Peyer's patch (tissue), 4 donors: ENCODE data around the gene TRIM37. TPM values are rescaled to one million over a fixed set of nuclear protein-coding genes. Genes with fewer than 3 reads are reported as not detected.

Source experiments
- DNase-seq, 3 donors: peaks; one replicate each; pipeline ENCODE4 v3.0.0-alpha.2; 2017 to 2019
- H3K27ac ChIP-seq, 4 donors: fragments of 200-600 bp; sonication (generic); one replicate each; pipeline ENCODE4 v1.5.1; 2016 to 2019
- H3K27me3 ChIP-seq, 2 donors: fragments of 200-600 bp; sonication (generic); one replicate each; pipeline ENCODE4 v1.5.1; 2019
- H3K36me3 ChIP-seq, 3 donors: fragments of 200-600 bp; sonication (generic); one replicate each; pipeline ENCODE4 v1.5.1; 2016 to 2019
- H3K4me1 ChIP-seq, 4 donors: fragments of 200-600 bp; sonication (generic); one replicate each; pipeline ENCODE4 v1.5.1; 2016 to 2019
- H3K4me3 ChIP-seq, 4 donors: fragments of 200-600 bp; sonication (generic); 1 replicate in 3 of 4; 2 replicates in 1 of 4; pipeline ENCODE4 v1.5.1; 2016 to 2019; ENCODE audit warnings: mild to moderate bottlenecking in 1 of 4
- H3K9me3 ChIP-seq, 4 donors: fragments of 200-600 bp; sonication (generic); one replicate each; pipeline ENCODE4 v1.5.1; 2016 to 2019; ENCODE audit warnings: mild to moderate bottlenecking in 1 of 4
- CTCF ChIP-seq, 6 experiments: fragments of 450-650 bp in 4 of 6; fragments of 200-600 bp in 2 of 6; sonication (generic) in 1 of 6; IDR thresholded peaks; one replicate each; pipeline ENCODE4 v1.5.1; 2017 to 2019; ENCODE audit warnings: antibody characterized with exemption in 6 of 6, mild to moderate bottlenecking in 3 of 6, moderate library complexity in 1 of 6
- POLR2A ChIP-seq, 2 donors: fragments of 450-650 bp; IDR thresholded peaks; one replicate each; pipeline ENCODE4 v1.5.1; 2017; ENCODE audit warnings: antibody characterized with exemption in 2 of 2, mild to moderate bottlenecking in 2 of 2, moderate library complexity in 2 of 2
- total RNA-seq, 4 donors: library from RNA; depleted of rRNA; stranded (reverse); fragments of >200 nt; gene quantifications; one replicate each; pipeline ENCODE4 v1.1.0, GENCODE V29; 2016

TRIM37 gene
- total RNA-seq, 4 donors from 2014 or later, result 9.8 to 31.4 (median 14.7) TPM

- Histone ChIP-seq H3K9me3 (no peaks in the 10 kb centered on the region), H3K36me3 (peaks cover 0 to 46% (median 0%) of the 10 kb centered on the region in 3 donors), H3K4me3 (no peak overlapping the region), H3K4me1 (no peaks in the 10 kb centered on the region), H3K27me3 (no peaks in the 10 kb centered on the region), H3K27ac (no peak overlapping the region)
- DNase-seq, result no peak
- TF ChIP-seq POLR2A (IDR thresholded peaks at IDR 0.05), result no peak
- no peak for TF ChIP-seq CTCF (IDR thresholded peaks at IDR 0.05)
Measured at GRCh38 chr17:59069856-59070255, 36.8 kb downstream of the TRIM37 start.

- H3K27ac ChIP-seq, result no peak overlapping the region
- H3K4me3 ChIP-seq, result no peak overlapping the region
- DNase-seq, result no peak
- TF ChIP-seq CTCF (IDR thresholded peaks at IDR 0.05) (no peak), POLR2A (IDR thresholded peaks at IDR 0.05) (no peak)
- no peaks in the 10 kb centered on the region for H3K27me3 ChIP-seq
- H3K9me3 ChIP-seq, result no peaks in the 10 kb centered on the region
- H3K36me3 ChIP-seq, result peaks cover 0 to 41% (median 0%) of the 10 kb centered on the region in 3 donors
- no peaks in the 10 kb centered on the region for H3K4me1 ChIP-seq
Measured at GRCh38 chr17:59067756-59068155, 38.9 kb downstream of the TRIM37 start.

- no peak overlapping the region for H3K4me3 ChIP-seq
- no peak for DNase-seq
- TF ChIP-seq CTCF (IDR thresholded peaks at IDR 0.05) (no peak), POLR2A (IDR thresholded peaks at IDR 0.05) (no peak)
- H3K27me3 ChIP-seq, result no peaks in the 10 kb centered on the region
- no peaks in the 10 kb centered on the region for H3K9me3 ChIP-seq
- no peaks in the 10 kb centered on the region for H3K4me1 ChIP-seq
- H3K27ac ChIP-seq, result no peak overlapping the region
- peaks cover 0 to 43% (median 0%) of the 10 kb centered on the region in 3 donors for H3K36me3 ChIP-seq
Measured at GRCh38 chr17:59067340-59067739, 39.3 kb downstream of the TRIM37 start.

- H3K4me3 ChIP-seq, result no peak overlapping the region
- no peaks in the 10 kb centered on the region for H3K9me3 ChIP-seq
- peaks cover 0 to 40% (median 0%) of the 10 kb centered on the region in 3 donors for H3K36me3 ChIP-seq
- no peaks in the 10 kb centered on the region for H3K4me1 ChIP-seq
- TF ChIP-seq POLR2A (IDR thresholded peaks at IDR 0.05), result no peak
- no peak for TF ChIP-seq CTCF (IDR thresholded peaks at IDR 0.05)
- H3K27ac ChIP-seq, result no peak overlapping the region
- no peak for DNase-seq
- no peaks in the 10 kb centered on the region for H3K27me3 ChIP-seq
Measured at GRCh38 chr17:59062509-59062908, 44.2 kb downstream of the TRIM37 start.

GRCh38 chr17:59056857-59057256 is 49.8 kb downstream of the TRIM37 start:
- TF ChIP-seq CTCF (IDR thresholded peaks at IDR 0.05) (no peak), POLR2A (IDR thresholded peaks at IDR 0.05) (no peak)
- no peaks in the 10 kb centered on the region for H3K27me3 ChIP-seq
- no peak overlapping the region for H3K27ac ChIP-seq
- peaks cover 0 to 26% (median 0%) of the 10 kb centered on the region in 3 donors for H3K36me3 ChIP-seq
- H3K9me3 ChIP-seq, result no peaks in the 10 kb centered on the region
- no peak overlapping the region for H3K4me3 ChIP-seq
- DNase-seq, result no peak
- no peaks in the 10 kb centered on the region for H3K4me1 ChIP-seq

- no peaks in the 10 kb centered on the region for H3K9me3 ChIP-seq
- H3K4me1 ChIP-seq, result no peaks in the 10 kb centered on the region
- no peak for TF ChIP-seq POLR2A (IDR thresholded peaks at IDR 0.05)
- no peak for TF ChIP-seq CTCF (IDR thresholded peaks at IDR 0.05)
- no peak for DNase-seq
- H3K27ac ChIP-seq, result no peak overlapping the region
- H3K4me3 ChIP-seq, result no peak overlapping the region
- peaks cover 0 to 43% (median 3%) of the 10 kb centered on the region in 3 donors for H3K36me3 ChIP-seq
- no peaks in the 10 kb centered on the region for H3K27me3 ChIP-seq
Measured at GRCh38 chr17:59049798-59050197, 56.9 kb downstream of the TRIM37 start.
